Posterior cingulate gyrus (tissue), 11 donors: ENCODE data around the gene ZNF385B.
"Not testable (repeated sequence)": the region's sequence is repeated elsewhere in the genome, so short reads cannot be mapped to it uniquely, and the experiment has no call there.

Experiments
- DNase-seq, 10 donors: peaks; one replicate each; pipeline versions ENCODE4 v3.0.0 to v3.0.0-alpha.2; 2020 to 2021; ENCODE audit warnings: mixed read lengths in 3 of 10
- intact Hi-C: fragments of 100-400 bp; cut with DNase I; formaldehyde crosslinking; loops from one replicate; pipeline ENCODE4 v1.15.1; 2023

ZNF385B gene

DNA sequence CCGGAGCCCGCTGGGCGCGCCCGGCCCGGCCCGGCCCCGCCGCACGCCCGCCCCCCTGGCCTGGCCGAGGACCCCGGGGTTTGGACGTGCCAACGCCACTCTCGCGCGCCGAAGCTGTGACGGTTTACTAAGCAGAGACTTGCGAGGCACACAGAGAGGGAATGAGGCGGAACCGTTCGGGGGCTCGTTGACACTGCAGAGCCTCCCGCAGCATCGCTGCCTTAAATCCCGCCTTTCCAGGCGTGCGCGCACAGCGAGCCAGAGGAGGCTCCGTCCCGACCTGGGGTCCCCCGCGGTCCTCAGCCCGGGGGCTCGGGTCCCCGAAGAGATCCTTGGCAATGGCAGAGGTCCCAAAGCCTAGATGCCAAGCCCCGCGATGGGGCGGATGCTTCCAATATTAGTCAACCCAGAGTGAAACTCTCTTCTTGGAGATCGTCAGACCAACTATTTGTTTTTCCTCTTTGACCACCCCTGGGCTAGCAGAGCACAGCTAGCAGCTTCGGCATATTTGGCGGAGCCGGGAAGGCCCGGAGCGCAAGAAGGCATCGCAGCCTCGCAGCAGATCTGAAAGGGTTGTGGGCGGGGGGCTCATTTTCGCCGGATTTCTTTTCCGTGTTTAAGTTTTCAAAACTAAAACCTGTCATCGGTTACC is at the start of gene ZNF385B:
Gene ZNF385B, minus strand, starts transcription at position 197 of the 652 bp plus-strand sequence.
- intact Hi-C loops = no loop called here
- peak in 8 of 10 donors; percentile 9 to 91 (median 42) for DNase-seq

DNA sequence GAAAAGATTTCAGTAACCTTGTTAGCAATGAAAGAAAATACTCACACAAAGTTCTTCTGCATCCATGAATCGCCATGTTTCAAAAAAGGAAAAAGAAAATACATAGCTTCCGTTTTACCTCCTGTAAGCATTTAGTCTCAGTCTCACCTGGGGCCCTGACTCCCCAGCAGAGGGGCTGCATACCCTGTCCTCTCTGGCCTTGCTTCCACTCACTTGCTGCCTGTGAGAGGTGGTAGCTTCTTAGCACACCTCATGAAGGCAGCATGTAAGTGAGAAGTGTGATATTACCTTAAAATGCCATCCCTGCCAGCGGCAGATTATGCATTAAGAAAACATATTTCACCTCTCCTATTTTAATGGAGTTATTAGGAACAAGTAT is 49.3 kb upstream of the ZNF385B start:
- intact Hi-C loops = no loop called here
- DNase-seq = no peak

DNA sequence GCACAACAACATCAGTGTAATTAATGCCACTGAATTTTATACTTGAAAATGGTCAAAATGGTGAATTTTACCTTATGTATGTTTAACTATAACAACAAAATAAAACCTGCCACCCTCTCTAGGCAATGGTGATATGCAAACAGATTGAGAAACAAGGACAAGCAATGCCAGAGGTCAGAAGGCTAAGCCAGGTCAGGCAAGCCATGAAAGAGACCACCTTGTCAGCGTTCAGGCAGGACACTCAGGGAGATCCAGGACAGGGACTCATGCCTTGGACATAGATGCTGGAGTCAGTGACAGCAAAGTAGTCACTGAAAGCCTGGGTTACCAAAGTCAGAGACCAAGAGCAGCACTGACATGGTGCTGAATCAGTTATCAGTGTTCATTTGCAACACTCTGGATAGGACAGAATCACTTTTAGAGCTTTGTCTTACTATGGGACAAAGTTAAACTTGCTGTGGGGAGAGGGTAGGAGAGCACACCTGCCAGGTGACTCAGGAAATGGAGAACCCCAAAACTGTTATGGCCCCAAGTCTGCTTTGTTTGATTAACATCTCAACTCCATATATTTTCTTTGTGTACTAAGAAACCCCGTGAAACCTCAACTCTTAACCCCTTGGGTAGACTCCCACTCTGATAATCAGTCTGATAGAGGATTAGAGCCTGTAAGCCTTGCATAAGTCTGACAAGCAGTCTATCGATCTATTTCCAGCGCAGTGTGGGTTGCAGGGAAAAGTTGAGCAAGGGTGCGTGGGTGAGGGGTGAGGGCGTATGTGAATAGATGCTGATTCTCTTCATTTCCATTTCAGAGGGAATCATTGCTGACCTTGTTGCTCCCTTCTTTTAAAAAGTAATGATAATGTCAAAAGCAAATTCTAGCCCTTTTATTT is 48.7 kb upstream of the ZNF385B start:
- intact Hi-C loops = no loop called here
- no peak for DNase-seq

DNA sequence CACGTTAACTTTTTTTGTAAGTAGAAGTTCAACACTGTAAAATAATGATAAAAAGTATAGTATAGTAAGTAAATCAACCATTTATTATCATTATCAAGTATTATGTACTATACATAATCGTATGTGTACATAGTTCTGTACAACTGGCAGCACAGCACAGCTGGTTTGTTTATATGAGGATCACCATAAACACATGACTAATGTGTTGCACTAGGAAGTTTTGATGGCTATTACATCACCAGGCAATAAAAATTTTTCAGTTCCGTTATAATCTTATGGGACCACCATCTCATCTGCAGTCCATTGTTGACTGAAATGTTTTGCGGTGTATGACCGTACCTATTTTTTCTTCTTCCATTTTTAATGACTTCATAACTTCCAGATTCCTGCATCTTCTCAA is 39.2 kb upstream of the ZNF385B start:
- DNase-seq = no peak
- intact Hi-C loops = no loop called here

DNA sequence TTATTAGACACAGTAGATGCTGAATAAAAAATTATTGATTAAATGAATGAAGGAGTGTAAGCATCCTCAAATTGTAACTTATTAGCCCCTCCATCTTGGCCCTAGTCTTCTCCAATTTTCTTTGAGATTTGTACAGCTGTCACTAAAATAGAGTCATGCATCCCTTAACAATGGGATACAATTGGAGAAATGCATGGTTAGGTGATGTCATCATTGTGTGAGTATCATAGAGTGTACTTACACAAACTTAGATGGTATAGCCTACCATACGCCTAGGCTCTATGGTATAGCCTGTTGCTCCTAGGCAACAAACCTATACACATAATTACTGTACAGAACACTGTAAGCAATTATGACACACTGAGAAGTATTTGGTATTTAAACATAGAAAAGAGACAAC is 38.3 kb upstream of the ZNF385B start:
- intact Hi-C loops = no loop called here
- DNase-seq = no peak

DNA sequence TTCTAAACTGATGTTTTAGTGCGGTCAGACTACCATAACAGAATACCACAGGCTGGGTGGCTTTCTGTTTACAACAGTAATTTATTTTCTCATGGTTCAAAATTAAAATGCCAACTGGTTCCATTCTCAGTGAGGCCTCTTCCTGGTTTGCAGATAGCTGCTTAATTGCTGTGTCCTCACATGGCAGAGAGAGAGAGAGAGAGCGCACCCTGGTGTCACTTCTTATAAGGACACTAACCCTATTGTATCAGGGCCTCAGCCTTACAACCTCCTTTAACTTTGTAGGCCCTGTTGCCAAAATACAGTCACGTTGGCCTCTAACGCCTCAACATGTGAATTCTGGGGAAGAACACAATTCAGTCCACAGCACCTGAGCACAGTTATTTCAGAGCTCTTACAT is 37.5 kb upstream of the ZNF385B start:
- DNase-seq = no peak
- intact Hi-C loops = no loop called here

DNA sequence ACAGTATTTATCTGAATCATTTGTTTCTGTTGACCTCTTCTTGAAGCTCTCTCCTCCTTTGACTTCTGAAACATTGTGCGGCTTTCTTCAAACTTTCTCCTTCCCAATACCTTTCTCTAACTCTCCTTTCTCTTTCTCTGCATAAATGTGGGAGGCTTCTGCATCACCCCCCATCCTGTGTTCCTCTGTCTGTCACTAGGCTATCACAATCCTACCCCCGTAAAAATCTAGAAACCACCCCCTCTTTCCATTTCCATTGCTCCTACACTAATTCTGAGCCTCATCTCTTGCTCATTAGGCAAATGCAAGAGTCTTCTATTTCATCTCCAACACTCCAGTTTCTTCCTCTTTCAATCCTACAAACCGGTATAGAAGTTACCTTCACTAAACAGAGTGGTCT is 32.2 kb upstream of the ZNF385B start:
- intact Hi-C loops = no loop called here
- DNase-seq = no peak

DNA sequence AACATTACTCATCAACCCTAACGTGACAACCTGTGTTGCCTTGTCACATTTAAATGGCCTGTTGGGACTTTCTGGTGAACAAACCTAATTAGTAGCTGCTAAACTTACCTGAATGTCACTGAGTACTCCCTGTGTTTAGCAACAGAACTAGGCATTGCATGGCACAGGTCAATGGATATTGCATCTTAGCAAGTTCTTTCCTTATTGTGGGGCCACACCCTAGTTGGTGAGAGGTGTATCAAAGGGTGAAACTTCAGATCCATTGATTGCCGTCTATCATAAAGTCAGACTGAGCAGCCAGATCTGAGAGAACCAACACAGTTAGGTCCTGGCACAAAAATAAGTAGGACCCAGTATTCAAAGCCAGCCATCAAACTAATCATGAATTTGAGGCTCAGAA is 29.8 kb upstream of the ZNF385B start:
- intact Hi-C loops = no loop called here
- DNase-seq = no peak

DNA sequence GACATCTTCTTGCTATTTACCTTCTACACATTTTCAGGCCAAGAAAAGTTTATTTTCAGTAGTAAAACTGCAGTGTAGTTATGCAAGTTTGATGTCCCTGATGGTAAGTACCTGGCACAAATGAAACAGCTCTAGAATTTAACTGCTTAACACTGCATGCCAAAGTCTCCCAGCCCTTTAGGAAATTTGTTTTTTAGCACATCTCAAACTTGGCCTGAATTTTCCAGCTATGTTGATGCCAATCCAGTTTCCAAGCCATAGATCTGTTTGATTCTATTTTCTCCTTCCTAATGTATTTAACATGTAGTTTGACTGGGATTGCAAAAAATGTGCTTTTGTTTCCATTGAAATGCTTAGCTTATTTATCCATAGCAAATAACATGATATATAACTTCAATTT is 29.3 kb upstream of the ZNF385B start:
- intact Hi-C loops = no loop called here
- no peak for DNase-seq

DNA sequence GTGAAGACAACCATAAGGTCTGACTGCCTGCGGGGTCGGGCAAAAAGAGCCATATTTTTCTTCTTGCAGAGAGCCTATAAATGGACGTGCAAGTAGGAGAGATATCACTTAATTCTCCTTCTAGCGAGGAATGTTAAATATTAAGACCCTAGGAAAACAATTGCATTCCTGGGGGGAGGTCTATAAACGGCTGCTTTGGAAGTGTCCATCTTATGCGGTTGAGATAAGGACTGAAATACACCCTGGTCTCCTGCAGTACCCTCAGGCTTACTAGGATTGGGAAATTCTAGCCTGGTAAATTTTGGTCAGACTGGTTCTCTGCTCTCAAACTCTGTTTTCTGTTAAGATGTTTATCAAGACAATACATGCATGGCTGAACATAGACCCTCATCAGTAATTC is 27.2 kb upstream of the ZNF385B start:
- DNase-seq, intact Hi-C loops: not testable (repeated sequence)

DNA sequence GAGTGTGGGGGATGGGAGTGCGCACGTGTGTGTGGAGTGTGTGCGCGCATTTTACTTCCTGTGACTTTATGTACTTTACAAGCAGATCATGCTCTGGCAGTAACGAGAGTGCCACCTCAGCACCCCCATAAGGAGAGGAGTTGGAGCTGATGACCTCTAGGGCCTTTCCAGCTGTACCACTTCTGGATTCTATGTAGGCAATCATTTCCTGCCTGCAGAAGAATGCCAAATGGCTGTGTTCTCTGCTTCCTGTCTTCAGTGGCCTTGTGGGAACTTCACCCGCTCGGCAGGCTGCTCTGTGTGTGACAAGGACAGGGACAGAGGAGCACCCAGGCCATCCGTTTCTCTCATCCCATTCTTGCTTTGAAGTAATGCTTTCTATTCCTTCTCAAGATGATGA is 22.8 kb upstream of the ZNF385B start:
- no peak for DNase-seq
- intact Hi-C loops = no loop called here

DNA sequence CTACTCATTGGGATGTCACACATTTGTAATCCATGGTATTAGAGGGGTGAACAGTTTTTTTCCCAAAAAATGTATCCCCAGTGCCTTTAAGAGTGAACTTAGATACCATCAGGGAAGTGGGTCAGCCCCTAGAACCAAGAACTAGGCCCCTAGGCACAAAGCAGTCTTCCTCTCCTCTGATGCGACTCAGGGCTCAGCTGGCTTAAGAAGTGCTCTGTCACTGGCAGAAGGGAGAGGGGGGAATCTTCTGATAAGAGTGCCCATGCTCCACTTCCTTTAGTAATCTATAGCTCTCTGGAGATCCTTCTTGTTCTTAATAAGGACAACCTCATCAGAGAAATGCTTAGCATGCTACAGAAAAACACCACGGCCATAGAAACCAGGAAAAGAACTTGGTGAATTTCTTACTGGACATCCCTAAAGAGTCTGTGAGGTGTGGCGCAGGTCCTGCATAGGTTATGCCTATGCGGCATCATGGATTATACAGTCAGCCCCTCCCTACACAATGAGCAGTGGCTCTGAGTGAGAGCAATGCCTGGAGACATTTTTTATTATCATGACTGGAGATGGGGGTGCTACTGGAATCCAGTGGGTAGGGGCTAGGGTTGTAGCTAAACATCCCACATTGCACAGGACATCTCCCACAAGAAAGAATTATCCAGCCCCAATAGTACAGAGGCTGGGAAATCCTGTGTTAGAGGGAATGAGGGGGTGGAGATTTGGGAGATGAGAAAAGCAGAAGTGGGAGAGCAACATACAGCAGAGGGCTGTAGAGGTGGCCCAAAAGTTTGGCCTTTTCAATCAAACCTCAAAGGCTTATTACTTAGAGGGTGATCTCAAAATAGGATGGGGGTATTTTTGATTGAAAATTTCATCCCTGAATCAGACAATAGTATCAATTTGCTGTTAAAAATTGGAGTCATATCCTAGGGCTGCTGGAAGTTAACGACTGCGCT is 21.7 kb upstream of the ZNF385B start:
- no peak for DNase-seq
- intact Hi-C loops = no loop called here

DNA sequence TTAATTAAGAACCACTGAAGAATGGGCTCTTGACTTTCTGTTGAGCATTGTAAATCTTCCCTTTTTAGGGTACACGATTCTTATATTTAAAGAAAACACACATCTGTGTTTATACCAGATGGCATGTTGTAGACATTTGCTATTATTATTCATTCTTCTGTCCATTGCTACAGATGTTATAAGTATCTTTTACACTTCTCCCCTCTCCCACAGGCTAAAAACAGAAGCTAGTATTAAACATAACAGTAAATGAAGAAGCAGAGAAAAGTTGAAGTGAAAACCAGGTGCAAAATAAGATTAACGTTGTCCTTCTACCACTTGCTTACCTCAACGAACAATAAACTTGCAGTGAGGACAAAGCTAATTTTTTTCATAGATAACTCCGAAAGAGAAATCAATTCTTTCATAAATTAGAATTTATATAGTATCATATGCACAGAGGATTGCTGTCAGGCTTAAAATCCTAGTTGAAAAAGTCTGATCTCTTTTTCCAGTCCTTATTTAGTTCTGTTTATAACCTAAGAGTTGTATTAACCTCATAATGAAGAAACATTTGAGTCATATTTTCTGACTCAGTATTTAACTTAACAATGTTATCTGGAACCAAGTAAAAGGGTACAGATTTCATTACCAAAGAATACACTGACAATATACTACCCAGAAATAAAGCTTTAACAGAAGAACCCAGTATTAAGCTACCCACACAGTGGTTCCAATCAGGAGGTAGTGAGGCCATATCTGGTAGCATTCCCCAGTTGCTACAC is 16.4 kb upstream of the ZNF385B start:
- intact Hi-C loops = no loop called here

DNA sequence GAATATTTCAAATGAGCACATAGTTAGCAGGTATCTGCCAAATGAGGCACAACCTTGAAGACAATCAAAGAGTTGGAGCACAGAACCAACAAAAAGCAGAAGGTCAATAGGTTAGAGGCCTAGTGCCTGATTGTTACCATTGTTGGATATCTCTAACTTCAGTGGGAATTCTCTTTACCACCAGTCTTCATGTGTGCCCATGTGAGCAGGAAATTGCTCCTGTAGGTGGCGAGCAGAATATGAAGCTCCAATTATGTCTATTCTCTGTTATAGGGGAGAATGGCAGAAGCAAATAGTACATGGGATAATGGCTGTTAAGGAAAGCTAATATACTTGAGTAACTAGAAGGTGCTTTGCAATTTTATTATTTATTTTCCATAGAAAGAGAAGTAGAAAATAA is 14.9 kb upstream of the ZNF385B start:
- intact Hi-C loops = no loop called here
- DNase-seq = no peak

More for the DNA sequence above, 16.4 kb upstream of the ZNF385B start:
- DNase-seq = no peak

DNA sequence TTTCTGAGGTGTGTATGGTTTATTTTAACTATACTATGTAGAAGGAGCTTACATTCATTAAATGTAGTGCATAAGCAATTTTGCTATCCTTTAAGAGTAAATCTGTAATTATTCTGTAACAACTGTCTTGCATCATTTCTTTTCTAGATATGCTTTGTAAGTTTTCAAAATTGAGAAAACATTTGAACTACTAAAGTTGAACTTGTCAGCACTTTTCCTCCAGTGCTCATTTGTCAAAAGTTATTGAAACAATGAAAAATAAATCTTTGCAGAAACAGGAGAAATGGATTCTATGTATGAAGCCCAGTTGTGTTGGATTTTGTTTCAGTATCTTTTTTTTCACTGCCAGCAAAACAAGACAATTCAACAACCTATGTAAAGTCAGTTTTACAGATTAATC is 14.5 kb upstream of the ZNF385B start:
- intact Hi-C loops = no loop called here
- DNase-seq = no peak

DNA sequence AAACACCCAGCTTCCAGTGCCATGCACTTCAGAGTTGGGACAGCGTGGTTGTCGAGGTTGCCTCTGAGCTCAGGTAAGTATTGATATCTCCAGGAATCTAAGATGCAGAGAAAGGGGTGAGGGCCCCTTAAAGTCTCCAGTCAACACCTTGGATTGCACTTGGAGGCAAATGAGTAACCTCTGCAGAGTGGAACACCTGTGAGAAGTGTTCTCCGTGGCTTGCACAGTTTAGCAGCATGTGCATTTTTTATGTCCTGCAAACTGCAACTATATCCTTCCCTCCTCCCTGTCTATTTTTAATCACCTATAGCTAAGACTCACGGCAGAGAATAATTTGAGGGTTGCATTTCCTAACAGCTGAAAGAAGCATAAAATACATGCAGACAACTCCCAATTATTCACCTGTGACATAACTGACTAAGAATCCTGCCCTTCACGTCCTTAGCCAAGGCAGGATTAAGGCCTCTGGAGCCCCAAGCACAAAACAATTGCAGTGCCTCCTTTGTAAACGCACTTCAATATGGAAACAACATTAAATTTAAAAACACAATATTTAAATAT is 1.6 kb upstream of the ZNF385B start:
- DNase-seq = no peak
- intact Hi-C loops = no loop called here

DNA sequence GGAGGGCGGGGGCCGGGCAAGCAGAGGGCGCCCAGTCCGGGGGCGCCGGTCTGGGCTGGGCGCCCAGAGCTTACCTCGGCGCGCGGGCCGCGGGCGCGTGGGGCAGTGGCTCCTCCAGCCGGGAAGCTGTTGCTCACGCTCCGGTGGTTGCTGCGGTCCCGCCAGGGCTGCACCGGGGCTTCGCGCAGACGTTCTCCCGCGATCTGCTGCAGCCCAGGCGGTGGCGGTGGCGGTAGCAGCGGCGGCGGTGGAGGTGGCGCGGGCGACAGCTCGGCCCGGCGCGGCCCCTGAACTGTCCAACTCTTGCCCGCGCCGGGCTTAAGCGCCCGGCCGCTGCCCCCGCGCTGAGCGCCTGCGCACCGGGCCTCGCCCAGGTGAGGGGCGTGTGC is 391 bp downstream of the ZNF385B start:
- peak in 8 of 10 donors; percentile 9 to 84 (median 25) for DNase-seq
- intact Hi-C loops = no loop called here

DNA sequence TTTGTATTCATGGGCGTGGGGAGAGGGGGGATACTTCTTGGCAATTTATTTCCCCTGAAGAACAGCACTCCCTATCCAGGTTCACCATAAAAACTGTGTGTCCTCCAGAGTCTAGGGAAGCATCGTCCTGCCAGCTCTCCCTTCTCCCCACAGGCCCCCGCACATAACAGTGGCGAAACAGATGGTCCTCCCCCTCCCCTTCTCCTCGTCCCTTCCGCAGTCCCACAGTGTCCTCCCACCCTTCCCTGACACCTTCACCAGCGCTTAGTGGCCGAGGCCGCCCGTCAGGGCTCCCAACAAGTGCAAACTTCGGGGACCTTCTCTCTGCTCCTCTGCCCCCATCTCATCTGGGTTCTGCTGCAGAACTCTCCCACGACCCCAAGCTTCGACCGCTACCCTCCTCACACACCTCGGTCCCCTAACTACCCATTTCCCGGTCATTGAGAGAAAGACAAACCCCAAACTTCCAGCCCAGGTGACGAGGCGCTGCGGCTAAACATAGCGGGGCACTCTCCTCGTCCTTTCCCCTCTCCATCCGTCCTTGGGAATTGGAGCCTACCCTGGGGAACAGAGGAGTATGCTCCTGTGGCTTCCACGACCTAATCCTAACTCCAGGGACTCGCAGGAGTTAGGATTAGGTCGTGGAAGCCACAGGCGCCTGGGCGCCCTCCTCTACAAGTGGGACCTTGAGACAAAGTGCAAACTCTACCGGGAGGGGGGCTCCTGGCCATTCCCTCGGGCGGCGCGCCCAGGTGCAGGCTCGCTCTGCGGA is 971 bp downstream of the ZNF385B start:
- peak in 9 of 10 donors; percentile 9 to 90 (median 40) for DNase-seq

DNA sequence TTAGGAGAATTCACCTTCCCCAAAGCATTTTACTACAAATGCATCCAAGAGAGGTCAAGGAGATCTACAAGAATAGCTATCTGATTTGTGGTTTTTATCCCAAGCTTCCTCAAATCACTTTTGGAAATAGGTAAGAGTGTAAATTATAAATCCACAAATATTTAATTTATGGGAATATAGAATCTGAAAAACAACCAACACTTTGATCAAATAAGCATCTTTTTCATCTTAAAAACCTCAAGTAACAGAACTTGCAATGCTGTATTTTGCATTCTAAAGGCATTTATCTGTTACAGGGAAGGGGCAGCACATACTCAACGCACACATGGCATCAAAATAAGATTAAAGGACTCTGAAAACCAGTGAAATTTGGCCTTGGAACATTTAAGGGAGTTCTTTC is 1.9 kb downstream of the ZNF385B start:
- no peak for DNase-seq

More for the DNA sequence above, 971 bp downstream of the ZNF385B start:
- intact Hi-C loops = no loop called here

More for the DNA sequence above, 1.9 kb downstream of the ZNF385B start:
- intact Hi-C loops = loop anchor here (5.0 kb wide), 1 partner anchor 138 kb away; no protein-coding TSS in a partner anchor
